NB4 (cell line): ENCODE results near the gene MINDY4.

Experiments
- DNase-seq: peaks from one replicate; pipeline ENCODE4 v3.0.0; 2010; ENCODE audit warnings: low read depth
- H3K4me3 ChIP-seq: one replicate; pipeline ENCODE4 v1.5.1; 2011; ENCODE audit warnings: mild to moderate bottlenecking, low read depth, low read length, moderate library complexity
- CTCF ChIP-seq: IDR thresholded peaks from one replicate; pipeline ENCODE4 v1.5.1; 2012; ENCODE audit warnings: low read depth, low read length
- MYC ChIP-seq: IDR thresholded peaks from 2 replicates; pipeline ENCODE4 v1.6.1; 2011; ENCODE audit warnings: low read depth, low read length
- POLR2A ChIP-seq: IDR thresholded peaks from 2 replicates; pipeline ENCODE4 v1.6.1; 2011; ENCODE audit warnings: mild to moderate bottlenecking; ENCODE audit not compliant: insufficient read length; ENCODE audit errors: extremely low read depth
- TF ChIP-seq, protein P1 (sequence below): IDR thresholded peaks from 2 replicates; pipeline ENCODE4 v1.6.1; 2011; ENCODE audit warnings: low read depth, low read length

Gene MINDY4

GRCh38 chr7:30845426-30846135 is 74.4 kb downstream of the MINDY4 start:
- DNase-seq, result no peak
- no peak overlapping the region for H3K4me3 ChIP-seq
- TF ChIP-seq, protein P1, sequence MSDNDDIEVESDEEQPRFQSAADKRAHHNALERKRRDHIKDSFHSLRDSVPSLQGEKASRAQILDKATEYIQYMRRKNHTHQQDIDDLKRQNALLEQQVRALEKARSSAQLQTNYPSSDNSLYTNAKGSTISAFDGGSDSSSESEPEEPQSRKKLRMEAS, result no peak
- no peak for TF ChIP-seq CTCF
- no peak for TF ChIP-seq POLR2A
- TF ChIP-seq MYC, result no peak

DNA sequence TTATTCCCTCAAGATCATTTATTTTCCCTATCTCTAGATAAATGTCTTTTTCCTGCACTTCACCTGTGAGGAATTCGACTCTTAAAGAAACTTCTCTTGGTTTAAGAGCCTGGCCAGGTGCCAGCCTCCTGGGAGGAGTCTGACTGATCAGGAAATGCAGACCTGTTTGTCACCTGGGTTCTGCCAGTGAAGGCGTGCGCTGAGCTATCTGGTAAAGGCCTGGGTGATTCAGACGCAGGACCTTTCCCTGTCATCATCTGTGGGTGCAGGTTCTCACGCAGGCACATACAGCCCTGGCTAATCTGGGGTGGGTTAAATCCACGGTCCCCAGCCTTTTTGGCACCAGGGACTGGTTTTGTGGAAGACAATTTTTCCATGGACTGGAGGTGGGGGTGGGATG is 75.2 kb downstream of the MINDY4 start:
- no peak for DNase-seq
- no peak overlapping the region for H3K4me3 ChIP-seq
- TF ChIP-seq MYC, result no peak
- no peak for TF ChIP-seq POLR2A
- TF ChIP-seq, protein P1, result no peak
- no peak for TF ChIP-seq CTCF

DNA sequence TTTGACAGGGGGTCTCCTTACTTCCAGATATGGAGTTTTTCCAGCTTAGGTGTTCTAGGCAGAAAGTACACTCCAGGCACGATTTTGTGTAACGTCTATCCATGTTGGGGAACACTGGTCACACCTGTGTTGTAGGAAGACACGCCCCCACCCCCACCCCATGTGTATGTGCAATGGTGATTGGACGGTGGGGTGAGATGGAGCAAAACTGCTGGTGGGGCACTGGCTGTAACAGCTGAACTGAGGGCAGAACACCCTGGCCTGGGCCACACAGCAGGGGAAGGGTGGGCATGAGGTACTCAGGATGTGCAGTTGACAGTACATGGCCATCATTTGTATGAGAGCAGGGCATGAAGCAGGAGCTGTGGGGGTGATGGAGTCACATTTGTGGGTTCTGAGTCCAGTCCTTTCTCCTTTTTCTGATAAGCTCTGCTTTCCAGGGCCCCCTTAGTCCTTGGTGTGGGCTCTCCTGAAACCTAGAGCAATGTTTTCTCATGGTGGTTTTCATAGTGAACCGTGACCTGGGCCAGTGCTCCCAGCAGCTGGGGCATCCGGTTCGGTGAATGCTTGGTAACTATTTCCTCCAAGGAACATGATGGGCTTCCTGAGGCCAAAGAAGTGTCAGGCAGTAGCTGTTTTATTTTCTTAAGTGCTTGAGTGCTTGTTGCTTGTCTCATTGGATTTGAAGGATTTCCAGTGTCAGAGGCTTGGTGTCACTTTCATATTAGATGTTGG is 77.1 kb downstream of the MINDY4 start:
- no peak overlapping the region for H3K4me3 ChIP-seq
- DNase-seq, result no peak
- TF ChIP-seq, protein P1, result no peak
- TF ChIP-seq MYC, result no peak
- TF ChIP-seq CTCF, result no peak
- no peak for TF ChIP-seq POLR2A

DNA sequence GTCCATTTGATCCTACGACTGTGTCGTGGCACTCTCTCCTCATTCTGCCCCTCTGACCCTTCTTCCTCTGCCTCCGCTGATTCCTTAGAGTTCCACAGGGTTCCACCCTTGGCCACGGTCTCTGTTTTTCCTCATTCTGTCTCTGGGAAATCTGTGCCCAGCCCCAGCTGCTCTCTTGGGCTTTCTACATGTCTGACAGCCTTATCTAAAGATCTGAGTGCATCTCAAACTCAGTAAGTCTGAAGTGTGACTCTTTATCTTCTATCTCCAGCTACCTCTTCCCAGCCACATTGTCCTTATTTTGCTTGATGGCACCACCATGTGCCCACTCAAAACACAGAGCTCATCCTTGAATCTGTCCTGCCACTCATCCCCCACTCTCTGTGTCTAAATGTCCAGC is 78.3 kb downstream of the MINDY4 start:
- H3K4me3 ChIP-seq, result no peak overlapping the region
- TF ChIP-seq, protein P1, result no peak
- TF ChIP-seq CTCF (no peak), POLR2A (no peak), MYC (no peak)
- DNase-seq, result no peak

GRCh38 chr7:30850426-30850825 is 79.2 kb downstream of the MINDY4 start:
- TF ChIP-seq, protein P1, result no peak
- TF ChIP-seq MYC (no peak), POLR2A (no peak), CTCF (no peak)
- DNase-seq, result no peak
- H3K4me3 ChIP-seq, result no peak overlapping the region
